Measurements from ENCODE around the gene HIP1. TPM values are rescaled to one million over a fixed set of nuclear protein-coding genes. Genes with fewer than 3 reads are reported as not detected.
"Not testable (repeated sequence)": the region's sequence is repeated elsewhere in the genome, so short reads cannot be mapped to it uniquely, and the experiment has no call there.

Gene HIP1
- 10 to 100 TPM; 15.8 to 33.2 (median 22.8) TPM for total RNA-seq

DNA sequence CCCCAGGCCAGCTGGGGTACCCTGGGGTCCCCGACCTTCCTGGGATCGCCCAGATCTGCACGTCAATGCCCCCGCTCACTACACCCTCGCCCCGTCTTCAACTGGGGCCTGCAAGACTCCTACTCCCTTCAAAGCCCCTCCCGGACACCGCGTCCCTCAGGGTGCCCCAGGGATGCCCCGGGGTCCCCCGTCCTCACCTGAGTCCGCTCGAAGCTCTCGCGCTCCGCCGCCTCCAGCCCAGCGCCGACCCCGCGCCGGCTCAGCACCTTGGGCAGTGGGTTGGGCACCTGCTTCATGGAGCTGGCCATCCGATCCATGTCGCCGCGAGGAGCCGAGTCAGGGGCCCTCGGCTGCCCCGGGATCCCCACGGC lies at the start of gene HIP1:
TSS of gene HIP1 (minus strand) at position 338 of the 371 bp plus-strand sequence. CDS start at position 317, 21 bp downstream.
- Histone ChIP-seq H3K27me3 (no peaks in the 10 kb centered on the region), H3K36me3 (peaks cover 0 to 5% (median 1%) of the 10 kb centered on the region in 4 donors), H3K9me3 (no peaks in the 10 kb centered on the region), H3K4me1 (peaks cover 26 to 39% (median 33%) of the 10 kb centered on the region in 4 donors), H3K4me3 (peak within 1 kb of the TSS; percentile 75 to 100 (median 94)), H3K27ac (replicated peaks in 1 of 4) (peak within 1 kb of the TSS; percentile 89 to 92 (median 91))
- DNase-seq (ENCODE audit: extremely low spot score): no peak
- WGBS: 0% methylated on average over 5 of the region's 30 CpGs
- no peak for TF ChIP-seq EP300 (IDR thresholded peaks at IDR 0.05)
- TF ChIP-seq POLR2AphosphoS5 (IDR thresholded peaks at IDR 0.05): peak in 1 of 2 donors; percentile 45
- TF ChIP-seq, protein P1, sequence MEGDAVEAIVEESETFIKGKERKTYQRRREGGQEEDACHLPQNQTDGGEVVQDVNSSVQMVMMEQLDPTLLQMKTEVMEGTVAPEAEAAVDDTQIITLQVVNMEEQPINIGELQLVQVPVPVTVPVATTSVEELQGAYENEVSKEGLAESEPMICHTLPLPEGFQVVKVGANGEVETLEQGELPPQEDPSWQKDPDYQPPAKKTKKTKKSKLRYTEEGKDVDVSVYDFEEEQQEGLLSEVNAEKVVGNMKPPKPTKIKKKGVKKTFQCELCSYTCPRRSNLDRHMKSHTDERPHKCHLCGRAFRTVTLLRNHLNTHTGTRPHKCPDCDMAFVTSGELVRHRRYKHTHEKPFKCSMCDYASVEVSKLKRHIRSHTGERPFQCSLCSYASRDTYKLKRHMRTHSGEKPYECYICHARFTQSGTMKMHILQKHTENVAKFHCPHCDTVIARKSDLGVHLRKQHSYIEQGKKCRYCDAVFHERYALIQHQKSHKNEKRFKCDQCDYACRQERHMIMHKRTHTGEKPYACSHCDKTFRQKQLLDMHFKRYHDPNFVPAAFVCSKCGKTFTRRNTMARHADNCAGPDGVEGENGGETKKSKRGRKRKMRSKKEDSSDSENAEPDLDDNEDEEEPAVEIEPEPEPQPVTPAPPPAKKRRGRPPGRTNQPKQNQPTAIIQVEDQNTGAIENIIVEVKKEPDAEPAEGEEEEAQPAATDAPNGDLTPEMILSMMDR (IDR thresholded peaks at IDR 0.05): no peak
- intact Hi-C loops (cut with DNase I): no loop called here

DNA sequence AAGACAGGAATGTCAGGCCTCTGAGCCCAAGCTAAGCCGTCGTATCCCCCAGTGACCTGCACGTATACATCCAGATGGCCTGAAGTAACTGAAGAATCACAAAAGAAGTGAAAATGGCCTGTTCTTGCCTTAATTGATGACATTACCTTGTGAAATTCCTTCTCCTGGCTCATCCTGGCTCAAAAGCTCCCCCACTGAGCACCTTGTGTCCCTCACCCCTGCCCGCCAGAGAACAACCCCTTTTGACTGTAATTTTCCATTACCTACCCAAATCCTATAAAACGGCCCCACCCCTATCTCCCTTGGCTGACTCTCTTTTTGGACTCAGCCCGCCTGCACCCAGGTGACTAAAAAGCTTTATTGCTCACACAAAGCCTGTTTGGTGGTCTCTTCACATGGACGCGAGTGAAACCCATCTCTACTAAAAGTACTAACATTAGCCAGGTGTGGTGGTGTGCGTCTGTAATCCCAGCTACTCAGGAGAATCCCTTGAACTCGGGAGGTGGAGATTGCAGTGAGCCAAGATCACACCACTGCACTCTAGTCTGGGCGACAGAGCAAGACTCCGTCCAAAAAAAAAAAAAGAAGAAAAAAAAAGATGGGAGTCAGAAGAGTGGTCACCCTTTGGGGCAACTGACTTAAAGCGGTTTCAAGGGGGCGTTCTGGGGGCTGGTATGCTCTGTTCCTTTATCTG lies 49.6 kb upstream of the HIP1 start:
- H3K4me1 ChIP-seq: peaks cover 0 to 16% (median 13%) of the 10 kb centered on the region in 4 donors
- H3K4me3 ChIP-seq; H3K27ac ChIP-seq (replicated peaks in 1 of 4); H3K27me3 ChIP-seq; H3K9me3 ChIP-seq; intact Hi-C loops (cut with DNase I); H3K36me3 ChIP-seq; DNase-seq (ENCODE audit: extremely low spot score): not testable (repeated sequence)
- 74% methylated on average over 14 of the region's 14 CpGs for WGBS

DNA sequence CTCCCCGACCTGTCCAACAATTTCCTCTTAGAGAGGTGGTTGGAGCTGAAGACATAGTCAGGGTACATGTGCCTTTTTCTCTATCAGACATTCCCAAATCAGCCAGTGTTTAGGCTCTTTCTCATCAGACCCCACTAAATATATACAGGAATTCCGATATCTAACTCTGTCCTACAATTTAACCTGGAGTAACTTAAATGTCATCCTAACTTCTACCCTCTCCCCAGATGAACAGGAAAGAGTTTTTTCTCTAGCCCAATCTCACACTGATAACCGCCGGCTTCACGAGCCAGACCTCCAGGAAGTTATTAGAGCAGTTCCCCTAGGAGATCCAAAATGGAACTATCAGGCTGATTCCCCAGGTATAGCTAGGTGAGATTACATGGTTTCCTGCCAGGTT lies 44.3 kb upstream of the HIP1 start:
- H3K27me3 ChIP-seq; H3K36me3 ChIP-seq; H3K27ac ChIP-seq (replicated peaks in 1 of 4); H3K9me3 ChIP-seq; H3K4me1 ChIP-seq; H3K4me3 ChIP-seq; intact Hi-C loops (cut with DNase I); DNase-seq (ENCODE audit: extremely low spot score): not testable (repeated sequence)
- WGBS: 78% methylated on average over 5 of the region's 5 CpGs

DNA sequence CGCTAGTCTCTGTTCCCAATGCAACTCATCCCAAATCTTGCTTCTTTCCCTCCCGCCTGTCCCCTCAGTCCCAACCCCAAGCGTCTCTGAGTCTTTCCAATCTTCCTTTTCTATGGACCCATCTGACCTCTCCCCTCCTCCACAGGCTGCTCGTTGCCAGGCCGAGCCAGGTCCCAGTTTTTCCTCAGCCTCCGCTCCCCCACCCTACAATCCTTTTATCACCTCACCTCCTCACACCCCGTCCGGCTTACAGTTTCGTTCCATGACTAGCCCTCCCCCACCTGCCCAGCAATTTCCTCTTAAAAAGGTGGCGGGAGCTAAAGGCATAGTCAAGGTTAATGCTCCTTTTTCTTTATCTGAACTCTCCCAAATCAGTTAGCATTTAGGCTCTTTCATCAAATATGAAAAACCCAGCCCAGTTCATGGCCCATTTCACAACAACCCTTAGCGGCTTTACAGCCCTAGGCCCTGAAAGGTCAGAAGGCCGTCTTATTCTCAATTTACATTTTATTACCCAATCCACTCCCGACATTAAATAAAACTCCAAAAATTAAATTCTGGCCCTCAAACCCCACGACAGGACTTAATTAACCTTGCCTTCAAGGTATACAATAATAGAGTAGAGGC lies 42.0 kb upstream of the HIP1 start:
- 81% methylated on average over 14 of the region's 14 CpGs for WGBS

DNA sequence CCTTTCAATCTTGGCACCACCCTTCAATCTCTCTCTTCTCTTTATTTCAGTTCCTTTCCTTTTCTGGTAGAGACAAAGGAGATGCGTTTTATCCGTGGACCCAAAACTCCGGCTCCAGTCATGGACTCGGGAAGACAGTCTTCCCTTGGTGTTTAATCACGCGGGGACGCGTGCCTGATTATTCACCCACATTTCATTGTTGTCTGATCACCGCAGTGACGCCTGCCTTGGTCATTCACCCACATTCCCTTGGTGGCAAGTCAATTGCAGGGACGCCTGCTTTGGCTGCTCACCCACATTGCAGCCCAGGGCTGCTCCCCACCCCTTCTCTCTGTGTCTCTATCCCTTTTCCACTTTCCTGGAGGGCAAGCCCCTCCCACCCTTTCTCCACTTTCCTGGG lies 40.8 kb upstream of the HIP1 start:
- intact Hi-C loops (cut with DNase I); H3K27me3 ChIP-seq: not testable (repeated sequence)

More for the DNA sequence above, 42.0 kb upstream of the HIP1 start:
- intact Hi-C loops (cut with DNase I); H3K36me3 ChIP-seq; H3K27me3 ChIP-seq; DNase-seq (ENCODE audit: extremely low spot score); H3K27ac ChIP-seq (replicated peaks in 1 of 4); H3K9me3 ChIP-seq; H3K4me3 ChIP-seq; H3K4me1 ChIP-seq: not testable (repeated sequence)

DNA sequence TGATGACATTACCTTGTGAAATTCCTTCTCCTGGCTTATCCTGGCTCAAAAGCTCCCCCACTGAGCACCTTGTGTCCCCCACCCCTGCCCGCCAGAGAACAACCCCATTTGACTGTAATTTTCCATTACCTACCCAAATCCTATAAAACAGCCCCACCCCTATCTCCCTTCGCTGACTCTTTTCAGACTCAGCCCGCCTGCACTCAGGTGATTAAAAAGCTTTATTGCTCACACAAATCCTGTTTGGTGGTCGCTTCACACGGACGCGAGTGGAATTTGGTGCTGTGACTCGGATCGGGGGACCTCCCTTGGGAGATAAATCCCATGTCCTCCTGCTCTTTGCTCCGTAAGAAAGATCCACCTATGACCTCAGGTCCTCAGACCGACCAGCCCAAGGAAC lies 40.3 kb upstream of the HIP1 start:
- intact Hi-C loops (cut with DNase I); DNase-seq (ENCODE audit: extremely low spot score); H3K4me1 ChIP-seq; H3K9me3 ChIP-seq; H3K27me3 ChIP-seq; H3K36me3 ChIP-seq; H3K4me3 ChIP-seq; H3K27ac ChIP-seq (replicated peaks in 1 of 4): not testable (repeated sequence)
- WGBS: 85% methylated on average over 11 of the region's 11 CpGs

More for the DNA sequence above, 40.8 kb upstream of the HIP1 start:
- not testable (repeated sequence) for H3K4me3 ChIP-seq; H3K4me1 ChIP-seq; DNase-seq (ENCODE audit: extremely low spot score); H3K27ac ChIP-seq (replicated peaks in 1 of 4); H3K36me3 ChIP-seq; H3K9me3 ChIP-seq
- WGBS: 90% methylated on average over 11 of the region's 11 CpGs

DNA sequence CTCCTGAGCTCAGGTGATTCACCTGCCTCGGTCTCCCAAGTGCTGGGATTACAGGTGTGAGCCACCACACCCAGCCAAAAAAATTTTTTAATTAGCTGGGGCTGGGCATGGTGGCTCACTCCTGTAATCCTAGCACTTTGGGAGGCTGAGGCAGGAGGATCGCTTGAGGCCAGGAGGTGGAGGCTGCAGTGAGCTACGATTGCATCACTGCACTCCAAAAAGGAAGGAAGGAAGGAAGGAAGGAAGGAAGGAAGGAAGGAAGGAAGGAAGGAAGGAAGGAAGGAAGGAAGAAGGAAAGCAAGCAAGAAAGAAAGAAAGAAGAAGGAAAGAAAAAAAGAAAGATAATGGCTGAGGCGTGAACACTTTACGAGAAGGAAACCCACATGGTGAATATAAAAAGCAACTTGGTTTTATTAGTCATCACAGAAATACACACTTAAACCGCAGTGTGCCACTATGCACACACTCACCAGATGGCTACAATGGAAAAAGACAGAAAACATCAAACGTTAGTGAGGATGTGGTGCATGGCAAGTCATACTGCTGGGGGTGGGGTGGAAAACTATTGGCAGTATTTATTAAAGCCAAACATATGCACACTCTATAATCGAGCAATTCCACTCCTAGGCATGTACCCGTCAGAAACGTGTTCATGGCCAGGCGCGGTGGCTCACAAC lies 37.7 kb upstream of the HIP1 start:
- Histone ChIP-seq H3K27ac (replicated peaks in 1 of 4) (no peak overlapping the region), H3K36me3 (no peaks in the 10 kb centered on the region), H3K9me3 (no peaks in the 10 kb centered on the region), H3K4me1 (peaks cover 0 to 8% (median 2%) of the 10 kb centered on the region in 4 donors), H3K4me3 (no peak overlapping the region), H3K27me3 (peaks cover 0 to 6% (median 0%) of the 10 kb centered on the region in 4 donors)
- TF ChIP-seq EP300 (IDR thresholded peaks at IDR 0.05) (no peak), POLR2A (IDR thresholded peaks at IDR 0.05; ENCODE audit: low read depth) (no peak)
- WGBS: 73% methylated on average over 12 of the region's 12 CpGs
- no peak for DNase-seq (ENCODE audit: extremely low spot score)
- intact Hi-C loops (cut with DNase I): no loop called here

DNA sequence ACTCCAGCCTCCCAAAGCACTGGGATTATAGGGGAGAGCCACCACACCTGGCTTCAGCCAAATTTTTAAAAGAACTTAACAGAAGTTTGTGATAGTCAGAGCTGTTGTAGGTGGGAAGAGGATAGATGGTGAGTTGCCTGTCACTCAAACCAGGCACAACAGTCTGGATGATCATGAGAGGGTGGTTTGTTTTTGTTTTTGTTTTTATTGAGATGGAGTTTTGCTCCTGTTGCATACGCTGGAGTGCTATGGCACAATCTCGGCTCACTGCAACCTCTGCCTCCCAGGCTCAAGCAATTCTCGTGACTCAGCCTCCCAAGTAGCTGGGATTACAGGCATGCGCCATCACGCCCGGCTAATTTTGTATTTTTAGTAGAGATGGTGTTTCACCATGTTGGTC lies 35.2 kb upstream of the HIP1 start:
- H3K27ac ChIP-seq (replicated peaks in 1 of 4); H3K4me3 ChIP-seq; H3K36me3 ChIP-seq; H3K4me1 ChIP-seq; intact Hi-C loops (cut with DNase I); H3K27me3 ChIP-seq; DNase-seq (ENCODE audit: extremely low spot score); H3K9me3 ChIP-seq: not testable (repeated sequence)
- WGBS: 90% methylated on average over 6 of the region's 6 CpGs

All from esophagus muscularis mucosa (tissue), 4 donors.